Head of caudate nucleus (tissue), 42 donors: ENCODE results near the gene TRIM51.
"Not testable (repeated sequence)": the region's sequence is repeated elsewhere in the genome, so short reads cannot be mapped to it uniquely, and the experiment has no call there.

ENCODE experiments used
- DNase-seq, 42 donors: peaks; one replicate each; pipeline versions ENCODE4 v3.0.0 to v3.0.0-alpha.2; 2020 to 2021; ENCODE audit warnings: mixed read lengths in 7 of 42
- intact Hi-C: fragments of 100-400 bp; cut with DNase I; formaldehyde crosslinking; loops from one replicate; pipeline ENCODE4 v1.15.0; 2022

Gene TRIM51, protein sequence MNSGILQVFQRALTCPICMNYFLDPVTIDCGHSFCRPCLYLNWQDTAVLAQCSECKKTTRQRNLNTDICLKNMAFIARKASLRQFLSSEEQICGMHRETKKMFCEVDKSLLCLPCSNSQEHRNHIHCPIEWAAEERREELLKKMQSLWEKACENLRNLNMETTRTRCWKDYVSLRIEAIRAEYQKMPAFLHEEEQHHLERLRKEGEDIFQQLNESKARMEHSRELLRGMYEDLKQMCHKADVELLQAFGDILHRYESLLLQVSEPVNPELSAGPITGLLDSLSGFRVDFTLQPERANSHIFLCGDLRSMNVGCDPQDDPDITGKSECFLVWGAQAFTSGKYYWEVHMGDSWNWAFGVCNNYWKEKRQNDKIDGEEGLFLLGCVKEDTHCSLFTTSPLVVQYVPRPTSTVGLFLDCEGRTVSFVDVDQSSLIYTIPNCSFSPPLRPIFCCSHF

GRCh38 chr11:55882997-55883396 is at the start of gene TRIM51:
TSS of gene TRIM51 (plus strand) at chr11:55883297. CDS start at chr11:55885429, 2,132 bp downstream.
- intact Hi-C loops, DNase-seq: not testable (repeated sequence)

DNA sequence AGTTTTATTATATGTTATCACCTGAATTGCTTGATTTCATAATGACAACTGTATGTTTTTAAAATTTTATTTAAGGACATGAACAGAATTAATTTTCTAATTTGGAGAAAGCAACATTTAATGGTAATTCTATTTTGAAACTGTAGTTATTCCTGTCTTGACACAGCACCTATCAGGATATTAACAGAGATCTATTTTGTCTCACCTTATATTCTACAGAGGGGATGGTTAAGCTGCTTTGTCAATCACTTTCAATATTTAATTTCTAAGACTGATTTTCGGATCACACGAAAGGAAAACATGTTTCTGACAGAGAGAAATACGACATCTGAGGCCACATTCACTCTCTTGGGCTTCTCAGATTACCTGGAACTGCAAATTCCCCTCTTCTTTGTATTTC is 44.6 kb upstream of the TRIM51 start, which contains the start of gene OR5D16:
OR5D16 (plus strand) TSS at position 301 of the 400 bp plus-strand sequence; CDS start at position 301, 0 bp downstream.
- no peak for DNase-seq
- intact Hi-C loops, result no loop called here

GRCh38 chr11:55847453-55847852 is 35.6 kb upstream of the TRIM51 start:
- intact Hi-C loops, result no loop called here
- DNase-seq, result no peak

- intact Hi-C loops, result no loop called here
- DNase-seq, result no peak
Observed at GRCh38 chr11:55849037-55849436, 34.1 kb upstream of the TRIM51 start.

DNA sequence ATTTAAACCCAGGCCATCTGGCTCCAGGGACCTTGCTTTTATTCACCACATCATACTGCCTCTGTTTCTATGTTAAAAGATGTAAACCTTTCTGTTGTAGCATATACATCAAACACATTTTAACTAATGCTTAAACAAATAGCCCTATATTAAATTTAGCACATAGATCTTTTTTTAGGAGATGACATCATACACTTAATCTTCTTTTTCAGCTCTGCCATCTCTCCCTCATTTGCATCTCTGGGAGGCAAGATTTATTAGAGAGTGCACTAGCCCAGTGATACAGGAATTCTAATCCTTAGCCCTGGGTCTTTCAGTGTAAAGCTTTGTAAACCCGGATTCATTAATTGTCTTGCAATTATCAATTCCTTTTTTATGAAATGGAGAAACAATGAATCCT is 31.0 kb upstream of the TRIM51 start:
- no peak for DNase-seq
- intact Hi-C loops, result no loop called here

- intact Hi-C loops, result no loop called here
- DNase-seq, result no peak
Observed at GRCh38 chr11:55854704-55855103, 28.4 kb upstream of the TRIM51 start.

DNA sequence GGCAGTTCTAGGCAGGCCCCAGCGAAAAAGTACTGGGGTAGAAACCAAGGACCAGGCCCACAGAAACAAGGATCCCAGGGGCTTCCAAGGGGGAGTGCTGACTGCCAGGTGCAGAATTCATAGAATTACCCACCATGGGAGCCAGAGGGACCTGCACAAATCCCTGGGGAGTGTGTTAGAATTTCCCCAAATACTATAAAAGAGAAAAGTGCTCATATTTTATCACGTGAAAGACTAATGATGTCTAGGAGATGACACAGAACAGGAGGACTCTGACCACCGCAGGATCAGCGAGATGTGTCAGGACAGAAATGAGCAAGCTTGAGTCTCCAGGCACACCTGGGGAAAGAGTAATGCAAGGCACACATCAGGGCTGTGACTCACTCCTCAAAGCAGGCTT is 15.7 kb upstream of the TRIM51 start:
- DNase-seq, intact Hi-C loops: not testable (repeated sequence)

DNA sequence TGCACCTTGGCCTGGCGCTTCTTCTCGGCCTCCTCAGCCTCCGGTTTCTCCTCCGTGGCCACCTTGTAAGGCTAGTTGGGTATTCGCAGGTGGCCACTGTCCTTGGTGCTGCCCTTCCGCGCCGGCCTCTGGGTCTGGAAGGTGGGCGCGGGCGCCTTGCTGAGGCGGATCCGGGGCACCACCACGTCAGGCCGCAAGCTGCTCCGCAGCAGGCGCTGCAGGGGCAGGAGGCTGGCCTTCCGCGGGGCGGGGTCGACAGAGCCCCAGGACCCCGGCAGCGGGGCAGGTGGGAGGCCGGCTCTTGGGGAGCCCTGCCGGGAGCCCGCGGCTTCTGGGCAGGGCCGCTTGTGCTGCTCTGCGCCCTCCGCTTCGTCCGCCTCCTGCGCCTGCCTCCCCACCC is 10.4 kb upstream of the TRIM51 start:
- intact Hi-C loops, DNase-seq: not testable (repeated sequence)

DNA sequence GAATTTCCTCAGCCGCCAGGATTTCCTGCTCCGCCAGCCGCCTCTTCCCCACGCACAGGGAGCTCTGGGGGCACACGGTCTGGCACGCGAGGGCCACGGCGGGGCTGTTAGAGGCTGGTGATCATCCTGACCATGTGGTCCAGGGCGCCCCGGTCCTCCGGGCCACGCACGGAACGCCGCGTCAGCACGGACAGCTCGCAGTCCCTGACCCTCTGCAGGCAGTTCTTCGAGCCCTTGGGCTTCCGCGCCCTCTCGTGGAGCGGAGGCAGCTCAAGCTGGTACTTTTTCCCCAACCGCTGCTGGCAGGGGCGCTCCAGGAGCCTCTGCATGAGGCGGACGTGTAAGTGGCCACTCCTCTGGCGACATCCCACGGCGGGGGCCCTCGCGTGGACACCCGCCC is 10.0 kb upstream of the TRIM51 start:
- DNase-seq, result peak in 4 of 42 donors; percentile 8 to 38 (median 20)
- intact Hi-C loops, result not testable (repeated sequence)

GRCh38 chr11:55884995-55885394 is 1.9 kb downstream of the TRIM51 start:
- intact Hi-C loops, DNase-seq: not testable (repeated sequence)

DNA sequence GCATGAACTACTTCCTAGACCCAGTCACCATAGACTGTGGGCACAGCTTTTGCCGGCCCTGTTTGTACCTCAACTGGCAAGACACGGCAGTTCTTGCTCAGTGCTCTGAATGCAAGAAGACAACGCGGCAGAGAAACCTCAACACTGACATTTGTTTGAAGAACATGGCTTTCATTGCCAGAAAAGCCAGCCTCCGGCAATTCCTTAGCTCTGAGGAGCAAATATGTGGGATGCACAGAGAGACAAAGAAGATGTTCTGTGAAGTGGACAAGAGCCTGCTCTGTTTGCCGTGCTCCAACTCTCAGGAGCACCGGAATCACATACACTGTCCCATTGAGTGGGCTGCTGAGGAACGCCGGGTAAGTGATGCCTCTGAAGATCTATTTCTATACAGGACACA is 2.4 kb downstream of the TRIM51 start:
- DNase-seq, intact Hi-C loops: not testable (repeated sequence)

DNA sequence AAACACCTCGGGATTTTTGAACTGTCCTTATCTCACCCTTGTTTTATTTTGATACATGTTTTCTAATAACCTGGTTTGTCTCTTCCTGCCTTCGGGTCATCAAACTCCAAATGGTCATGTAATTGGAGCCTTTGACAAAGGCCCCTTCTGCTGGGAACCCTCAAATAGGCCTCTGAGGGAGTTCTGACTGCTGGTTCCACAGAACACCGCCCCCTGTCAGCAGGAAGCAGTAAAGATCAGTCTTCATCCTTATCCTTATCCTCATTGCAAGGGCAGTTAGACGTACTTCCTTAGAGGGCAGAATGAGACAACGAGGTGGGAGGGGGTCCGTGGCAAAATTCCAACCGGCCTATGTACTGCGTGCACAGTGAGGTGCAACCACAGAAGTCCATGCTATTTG is 12.1 kb downstream of the TRIM51 start:
- intact Hi-C loops, result no loop called here
- no peak for DNase-seq

DNA sequence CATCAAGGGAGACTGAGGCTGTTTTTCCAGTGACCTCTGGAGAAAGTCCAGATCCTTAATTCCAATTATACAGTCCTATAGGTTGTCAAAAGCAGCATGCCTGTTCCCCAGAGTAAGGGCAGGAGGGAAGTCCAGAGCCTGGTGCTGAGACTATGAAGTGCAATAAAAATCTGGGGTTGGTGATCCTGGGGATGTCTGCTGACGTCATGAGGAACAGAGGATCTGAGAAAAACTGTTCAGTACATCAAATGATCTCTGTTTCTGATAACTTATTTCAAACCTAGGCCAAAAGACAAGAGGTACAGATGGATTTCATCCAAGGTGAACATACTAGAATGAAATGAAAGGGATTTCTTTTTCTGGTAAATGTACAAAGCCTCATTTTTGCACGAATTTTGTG is 19.2 kb downstream of the TRIM51 start:
- DNase-seq, result no peak
- intact Hi-C loops, result no loop called here

- DNase-seq, result no peak
- intact Hi-C loops, result no loop called here
Observed at GRCh38 chr11:55914482-55914881, 31.4 kb downstream of the TRIM51 start, which contains the start of gene OR5W2. TSS of gene OR5W2 (minus strand) at chr11:55914582. CDS start at chr11:55914582, 0 bp downstream.

DNA sequence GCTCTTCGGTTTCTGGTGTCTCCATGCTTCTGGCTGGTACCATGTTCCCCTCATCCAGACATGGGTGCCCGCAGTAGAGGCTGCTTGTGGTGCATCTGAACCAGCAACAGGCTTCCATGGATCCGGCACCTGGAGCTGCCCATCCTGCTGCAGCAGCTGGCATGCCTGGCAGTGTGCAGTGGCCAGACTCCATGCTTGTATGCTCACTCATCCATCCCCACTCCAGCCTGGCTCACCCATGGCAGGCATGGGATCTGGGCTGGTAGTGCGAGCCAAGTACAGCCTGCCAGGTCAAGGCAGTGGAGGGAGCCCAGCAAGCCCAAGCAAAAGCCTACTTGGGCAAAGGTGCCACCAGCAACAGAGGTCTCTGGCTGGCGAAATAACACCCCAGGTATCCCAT is 37.4 kb downstream of the TRIM51 start:
- DNase-seq, result no peak
- intact Hi-C loops, result no loop called here

DNA sequence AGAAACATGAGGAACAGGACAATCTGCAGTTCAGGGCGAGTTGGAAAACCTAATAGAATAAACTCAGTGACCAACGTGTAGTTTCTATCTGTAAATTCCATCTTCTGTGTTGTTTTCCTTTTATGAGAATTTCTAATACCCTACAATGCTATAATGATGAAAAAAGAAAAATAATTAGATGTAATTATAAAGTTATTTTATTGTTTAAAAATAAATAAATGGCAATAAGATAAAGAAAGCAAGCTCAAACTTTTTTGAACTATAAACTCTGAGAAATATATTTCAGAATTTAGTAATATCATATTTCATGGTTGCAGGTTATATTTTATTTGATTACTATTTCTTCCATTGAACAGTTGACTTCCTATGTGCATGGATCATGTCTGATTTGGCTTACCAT is 53.2 kb downstream of the TRIM51 start, which contains the start of gene OR5I1:
OR5I1 (minus strand) TSS at position 101 of the 400 bp plus-strand sequence; CDS start at position 101, 0 bp downstream.
- DNase-seq, result no peak
- intact Hi-C loops, result no loop called here
